GM12874 (cell line): Measurements from ENCODE around the gene ELP4.

ENCODE experiments used
- CTCF ChIP-seq: IDR thresholded peaks from 2 replicates; pipeline ENCODE4 v1.5.1; 2011; ENCODE audit warnings: low read depth, mild to moderate bottlenecking, control low read depth, low read length, moderate library complexity; ENCODE audit not compliant: insufficient read depth

The ELP4 gene

GRCh38 chr11:31641477-31642062 lies 132.0 kb downstream of the ELP4 start:
- peak; percentile 59 for TF ChIP-seq CTCF

- no peak for TF ChIP-seq CTCF
These were observed 134.3 kb downstream of the ELP4 start for GRCh38 chr11:31643857-31644256.

- no peak for TF ChIP-seq CTCF
These were observed 136.2 kb downstream of the ELP4 start for GRCh38 chr11:31645747-31646146.

- no peak for TF ChIP-seq CTCF
These were observed 136.6 kb downstream of the ELP4 start for GRCh38 chr11:31646216-31646615.

- TF ChIP-seq CTCF: no peak
These were observed 139.8 kb downstream of the ELP4 start for GRCh38 chr11:31649129-31649966.

- TF ChIP-seq CTCF: no peak
These were observed 141.6 kb downstream of the ELP4 start for GRCh38 chr11:31651208-31651607.

GRCh38 chr11:31651822-31652221 lies 142.3 kb downstream of the ELP4 start:
- no peak for TF ChIP-seq CTCF
